Measurements from ENCODE around the gene FBLL1.
"Not testable (repeated sequence)": the region's sequence is repeated elsewhere in the genome, so short reads cannot be mapped to it uniquely, and the experiment has no call there.

The FBLL1 gene

DNA sequence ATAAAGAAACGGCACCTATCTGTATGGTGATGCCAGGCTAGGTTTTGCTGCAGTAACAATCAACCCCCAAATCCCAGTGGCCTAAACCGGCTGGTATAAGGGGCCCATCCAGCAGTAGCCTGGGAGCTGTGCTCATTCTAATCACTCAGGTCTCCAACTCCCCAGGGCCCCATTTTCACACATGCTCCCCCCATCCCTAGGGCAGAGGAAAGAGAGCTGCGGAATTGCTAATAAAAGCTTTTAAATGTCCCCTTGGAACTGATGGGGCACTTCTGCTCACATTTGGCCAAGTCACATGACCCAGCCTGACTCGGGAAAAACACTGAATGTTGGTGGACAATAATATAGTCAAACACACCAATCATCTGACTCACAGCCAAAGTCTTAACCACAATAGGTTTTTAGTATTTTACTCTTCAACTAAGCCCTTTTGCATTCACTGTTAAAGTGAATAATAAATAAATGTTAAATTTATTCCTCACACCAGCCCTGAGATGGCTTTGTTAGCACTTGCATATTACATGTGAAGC, 1.6 kb downstream of the FBLL1 start:
- TF ChIP-seq, protein P1, sequence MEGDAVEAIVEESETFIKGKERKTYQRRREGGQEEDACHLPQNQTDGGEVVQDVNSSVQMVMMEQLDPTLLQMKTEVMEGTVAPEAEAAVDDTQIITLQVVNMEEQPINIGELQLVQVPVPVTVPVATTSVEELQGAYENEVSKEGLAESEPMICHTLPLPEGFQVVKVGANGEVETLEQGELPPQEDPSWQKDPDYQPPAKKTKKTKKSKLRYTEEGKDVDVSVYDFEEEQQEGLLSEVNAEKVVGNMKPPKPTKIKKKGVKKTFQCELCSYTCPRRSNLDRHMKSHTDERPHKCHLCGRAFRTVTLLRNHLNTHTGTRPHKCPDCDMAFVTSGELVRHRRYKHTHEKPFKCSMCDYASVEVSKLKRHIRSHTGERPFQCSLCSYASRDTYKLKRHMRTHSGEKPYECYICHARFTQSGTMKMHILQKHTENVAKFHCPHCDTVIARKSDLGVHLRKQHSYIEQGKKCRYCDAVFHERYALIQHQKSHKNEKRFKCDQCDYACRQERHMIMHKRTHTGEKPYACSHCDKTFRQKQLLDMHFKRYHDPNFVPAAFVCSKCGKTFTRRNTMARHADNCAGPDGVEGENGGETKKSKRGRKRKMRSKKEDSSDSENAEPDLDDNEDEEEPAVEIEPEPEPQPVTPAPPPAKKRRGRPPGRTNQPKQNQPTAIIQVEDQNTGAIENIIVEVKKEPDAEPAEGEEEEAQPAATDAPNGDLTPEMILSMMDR (IDR thresholded peaks at IDR 0.05), result no peak
- no peak overlapping the region for H3K4me3 ChIP-seq
- no peak overlapping the region for H3K27ac ChIP-seq
- no peak for DNase-seq (ENCODE audit: low spot score)

GRCh38 chr5:168531191-168531590, 2.1 kb downstream of the FBLL1 start:
- TF ChIP-seq, protein P1 (IDR thresholded peaks at IDR 0.05), result no peak
- Histone ChIP-seq H3K27ac (no peak overlapping the region), H3K4me3 (no peak overlapping the region)
- DNase-seq (ENCODE audit: low spot score), result no peak

DNA sequence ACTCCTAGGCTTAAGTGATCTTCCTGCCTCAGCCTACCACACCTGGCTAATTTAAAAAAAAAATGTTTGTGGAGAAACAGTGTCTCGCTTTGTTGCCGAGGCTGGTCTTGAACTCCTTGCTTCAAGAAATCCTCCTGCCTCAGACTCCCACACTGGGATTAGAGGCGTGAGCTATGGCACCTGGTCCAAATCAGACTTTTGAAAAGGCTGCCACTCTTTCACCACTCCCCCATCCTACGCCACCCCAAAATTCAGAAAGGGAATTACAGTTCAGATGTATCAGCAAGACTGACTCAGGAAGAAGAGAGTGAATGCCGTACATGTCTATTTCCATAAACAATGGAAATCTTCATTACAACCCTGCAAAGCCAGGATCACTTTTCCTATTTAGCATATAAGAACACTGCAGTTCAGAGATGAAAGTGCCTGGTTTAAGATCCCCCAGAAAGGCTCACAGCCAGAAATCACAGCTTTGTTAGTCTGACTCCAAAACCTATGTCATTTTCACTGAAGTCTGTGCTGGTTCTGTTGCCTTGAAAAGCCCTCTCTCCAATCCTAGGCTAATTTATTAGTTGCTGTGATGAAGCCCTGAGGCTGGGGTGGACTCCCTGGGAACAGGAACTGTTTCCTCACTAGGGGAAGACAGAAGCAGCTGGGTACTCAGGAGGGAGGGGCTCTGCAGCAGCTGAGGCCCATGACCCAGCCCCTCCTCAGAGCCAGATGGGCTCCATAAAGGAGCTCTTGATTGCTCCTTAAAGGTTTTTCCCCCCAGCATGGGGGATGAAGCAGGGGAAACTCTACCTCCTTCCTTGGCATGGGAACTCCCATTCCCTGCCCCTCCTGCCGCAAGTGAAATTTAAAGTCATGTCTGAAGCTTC, 3.1 kb downstream of the FBLL1 start:
- TF ChIP-seq, protein P1 (IDR thresholded peaks at IDR 0.05), result no peak
- DNase-seq (ENCODE audit: low spot score), result no peak
- H3K4me3 ChIP-seq, result no peak overlapping the region
- no peak overlapping the region for H3K27ac ChIP-seq

DNA sequence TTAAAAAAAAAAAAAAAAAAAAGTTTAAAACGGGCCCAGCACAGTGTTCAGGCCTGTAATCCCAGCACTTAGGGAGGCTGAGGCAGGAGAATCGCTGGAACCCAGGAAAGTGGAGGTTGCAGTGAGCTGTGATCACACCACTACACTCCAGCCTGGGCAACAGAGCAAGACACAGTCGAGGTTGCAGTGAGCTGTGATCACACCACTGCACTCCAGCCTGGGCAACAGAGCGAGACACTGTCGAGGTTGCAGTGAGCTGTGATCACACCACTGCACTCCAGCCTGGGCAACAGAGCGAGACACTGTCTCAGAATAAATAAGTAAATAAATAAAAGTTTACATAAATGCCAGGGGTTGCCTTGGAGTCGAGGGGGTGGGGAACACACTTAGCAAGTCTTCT, 5.2 kb downstream of the FBLL1 start:
- not testable (repeated sequence) for H3K4me3 ChIP-seq; H3K27ac ChIP-seq; DNase-seq (ENCODE audit: low spot score)

DNA sequence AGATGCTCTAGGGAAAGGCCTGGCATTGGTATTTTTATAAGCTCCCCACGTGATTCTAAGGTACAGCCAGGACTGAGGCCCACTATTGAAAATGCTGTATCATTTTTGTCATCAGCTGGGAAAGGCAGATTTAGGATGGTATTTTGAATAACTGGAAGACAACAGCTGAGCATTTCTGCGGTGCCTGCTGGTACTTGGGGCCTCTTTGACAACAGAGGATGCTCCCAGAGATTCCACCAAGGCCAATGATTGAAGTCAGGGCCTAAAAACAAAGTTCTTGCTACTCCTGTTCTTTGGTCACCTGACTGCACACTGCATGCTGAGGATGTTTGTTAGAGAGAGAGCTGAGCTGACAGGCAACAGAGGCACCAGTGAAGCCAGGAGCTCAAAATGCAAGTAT, 8.1 kb downstream of the FBLL1 start:
- H3K27ac ChIP-seq, result no peak overlapping the region
- TF ChIP-seq, protein P1 (IDR thresholded peaks at IDR 0.05), result no peak
- DNase-seq (ENCODE audit: low spot score), result no peak
- no peak overlapping the region for H3K4me3 ChIP-seq

DNA sequence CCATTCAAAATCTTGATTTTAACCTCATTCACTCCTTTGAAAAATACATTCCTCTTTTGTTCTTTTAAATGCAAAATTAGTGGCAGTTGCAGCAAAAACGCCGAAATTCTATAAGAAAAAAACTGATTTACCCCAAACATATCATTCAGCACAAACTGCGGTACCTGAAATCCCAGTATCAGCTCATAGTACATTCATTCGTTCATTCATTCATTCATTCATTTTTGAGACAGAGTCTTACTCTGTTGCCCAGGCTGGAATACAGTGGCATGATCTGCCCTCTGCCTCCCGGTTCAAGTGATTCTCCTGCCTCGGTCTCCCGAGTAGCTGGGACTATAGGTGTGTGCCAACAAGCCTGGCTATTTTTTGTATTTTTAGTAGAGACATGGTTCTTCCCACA, 20.4 kb downstream of the FBLL1 start:
- Histone ChIP-seq H3K4me3 (no peak overlapping the region), H3K27ac (no peak overlapping the region)
- TF ChIP-seq, protein P1 (IDR thresholded peaks at IDR 0.05), result no peak
- DNase-seq (ENCODE audit: low spot score), result no peak

- Histone ChIP-seq H3K27ac (no peak overlapping the region), H3K4me3 (no peak overlapping the region)
- TF ChIP-seq, protein P1 (IDR thresholded peaks at IDR 0.05), result no peak
- no peak for DNase-seq (ENCODE audit: low spot score)
Measured at GRCh38 chr5:168550656-168551055, 21.6 kb downstream of the FBLL1 start.

Measured in coronary artery (tissue), 2 donors.